Ishikawa (cell line): Measurements from ENCODE around the gene PTPRE.

Experiments used
- EP300 ChIP-seq: IDR thresholded peaks from 2 replicates; pipeline ENCODE4 v1.6.1; 2012; ENCODE audit warnings: borderline replicate concordance
- FOXM1 ChIP-seq: IDR thresholded peaks from 2 replicates; pipeline ENCODE4 v1.6.1; 2012; ENCODE audit warnings: low read depth, borderline replicate concordance
- TAF1 ChIP-seq: IDR thresholded peaks from 2 replicates; pipeline ENCODE4 v1.6.1; 2012; ENCODE audit warnings: low read depth, mild to moderate bottlenecking
- YY1 ChIP-seq: IDR thresholded peaks from 2 replicates; pipeline ENCODE4 v1.6.1; 2012; ENCODE audit warnings: low read depth

DNA sequence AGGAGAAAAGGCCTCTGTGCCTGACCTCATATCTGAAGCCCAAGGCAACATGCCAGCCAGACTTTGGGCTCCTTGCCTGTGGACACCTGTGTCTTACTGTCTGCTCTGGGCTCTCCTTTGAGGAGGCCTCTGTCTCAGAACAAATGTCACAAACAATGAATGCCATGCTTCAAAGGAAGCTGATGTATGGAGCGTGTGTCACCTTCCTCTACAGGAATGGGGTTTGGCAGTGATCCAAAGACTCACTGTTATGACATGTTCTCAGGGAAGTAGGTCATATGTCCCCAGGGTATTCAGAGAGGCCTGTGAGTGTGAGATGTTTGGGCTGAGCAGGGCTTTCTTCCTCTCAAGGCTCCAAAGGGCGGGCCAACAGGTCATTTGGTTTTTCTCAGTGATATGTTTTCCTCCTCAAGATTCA is 38.4 kb downstream of the PTPRE start:
- TF ChIP-seq YY1 (no peak), TAF1 (no peak), EP300 (peak; percentile 39; the same call in 1 of the 2 replicates), FOXM1 (no peak)
